Mesenchymal stem cell (in vitro differentiated cells and primary cell): ENCODE measurements around the gene TMOD3.
A peak's percentile ranks its signal among the peaks of the same experiment; 100 is the strongest.

Experiments used
- DNase-seq: peaks from one replicate; pipeline ENCODE4 v3.0.0-alpha.2; 2013
- H2AFZ ChIP-seq: one replicate; pipeline ENCODE4 v1.6.1; 2013; ENCODE audit warnings: low read depth, mild to moderate bottlenecking, control low read depth, inconsistent platforms, low read length, moderate library complexity
- H2AK5ac ChIP-seq: 2 replicates; pipeline ENCODE4 v1.6.1; 2013; ENCODE audit warnings: low read length, moderate library complexity, mild to moderate bottlenecking, inconsistent platforms; ENCODE audit not compliant: severe bottlenecking
- H2BK120ac ChIP-seq: one replicate; pipeline ENCODE4 v1.6.1; 2013; ENCODE audit warnings: low read depth, mild to moderate bottlenecking, inconsistent platforms, low read length, moderate library complexity
- H2BK12ac ChIP-seq, 2 experiments: one replicate each; pipeline ENCODE4 v1.6.1; 2013; ENCODE audit warnings: inconsistent platforms in 2 of 2, low read length in 2 of 2, mild to moderate bottlenecking in 2 of 2, moderate library complexity in 2 of 2, control low read depth in 1 of 2
- H2BK15ac ChIP-seq: one replicate; pipeline ENCODE4 v1.6.1; 2013; ENCODE audit warnings: mild to moderate bottlenecking, low read depth, inconsistent platforms; ENCODE audit not compliant: poor library complexity, severe bottlenecking
- H2BK5ac ChIP-seq: 2 replicates; pipeline ENCODE4 v1.6.1; 2013; ENCODE audit warnings: low read depth, mild to moderate bottlenecking, low read length, control low read depth, inconsistent platforms; ENCODE audit not compliant: poor library complexity, severe bottlenecking
- H3K14ac ChIP-seq, 2 experiments: one replicate each; pipeline ENCODE4 v1.6.1; 2013; ENCODE audit warnings: inconsistent platforms in 2 of 2, low read length in 2 of 2, control low read depth in 1 of 2, mild to moderate bottlenecking in 1 of 2, moderate library complexity in 1 of 2
- H3K18ac ChIP-seq, 2 experiments: one replicate each; pipeline ENCODE4 v1.6.1; 2013; ENCODE audit warnings: inconsistent platforms in 2 of 2, low read length in 2 of 2, control low read depth in 1 of 2, low read depth in 1 of 2, mild to moderate bottlenecking in 1 of 2
- H3K23ac ChIP-seq, 2 experiments: one replicate each; pipeline ENCODE4 v1.6.1; 2013; ENCODE audit warnings: inconsistent platforms in 2 of 2, low read length in 2 of 2, mild to moderate bottlenecking in 2 of 2, moderate library complexity in 2 of 2, control low read depth in 1 of 2
- H3K27ac ChIP-seq: 2 replicates; pipeline ENCODE4 v1.5.1; 2013; ENCODE audit warnings: mild to moderate bottlenecking, moderate library complexity, low read length, control low read depth, inconsistent platforms; ENCODE audit not compliant: poor library complexity, severe bottlenecking
- H3K27me3 ChIP-seq, 2 experiments: 2 replicates each; pipeline versions ENCODE4 v1.6.1 to v1.7.0; 2013; ENCODE audit warnings: low read length in 2 of 2, mild to moderate bottlenecking in 2 of 2, moderate library complexity in 2 of 2, control low read depth in 1 of 2, inconsistent platforms in 1 of 2; ENCODE audit not compliant: control insufficient read depth in 1 of 2, insufficient read depth in 1 of 2
- H3K36me3 ChIP-seq, 2 experiments: 2 replicates each; pipeline versions ENCODE4 v1.6.1 to v1.7.0; 2013; ENCODE audit warnings: low read length in 2 of 2, control low read depth in 1 of 2, inconsistent platforms in 1 of 2, low read depth in 1 of 2, mild to moderate bottlenecking in 1 of 2; ENCODE audit not compliant: insufficient read depth in 2 of 2, control insufficient read depth in 1 of 2
- H3K4ac ChIP-seq, 2 experiments: one replicate each; pipeline ENCODE4 v1.6.1; 2013; ENCODE audit warnings: inconsistent platforms in 2 of 2, low read length in 2 of 2, mild to moderate bottlenecking in 2 of 2, moderate library complexity in 2 of 2, control low read depth in 1 of 2, low read depth in 1 of 2
- H3K4me1 ChIP-seq: 2 replicates; pipeline ENCODE4 v1.6.1; 2013; ENCODE audit warnings: low read depth, low read length, control low read depth; ENCODE audit not compliant: control insufficient read depth, insufficient read depth
- H3K4me2 ChIP-seq: 2 replicates; pipeline ENCODE4 v1.6.1; 2013; ENCODE audit warnings: low read length, mild to moderate bottlenecking, inconsistent platforms; ENCODE audit not compliant: poor library complexity, severe bottlenecking
- H3K4me3 ChIP-seq, 2 experiments: 2 replicates each; pipeline versions ENCODE4 v1.5.1 to v1.7.0; 2013; ENCODE audit warnings: low read length in 2 of 2, mild to moderate bottlenecking in 2 of 2, control low read depth in 1 of 2, low read depth in 1 of 2; ENCODE audit not compliant: insufficient read depth in 1 of 2
- H3K79me1 ChIP-seq: replicated peaks from 2 replicates; pipeline ENCODE4 v1.6.1; 2013; ENCODE audit warnings: mild to moderate bottlenecking, control low read depth, low read length, inconsistent platforms; ENCODE audit not compliant: poor library complexity, severe bottlenecking
- H3K9ac ChIP-seq: 2 replicates; pipeline ENCODE4 v1.7.0; 2013; ENCODE audit warnings: mild to moderate bottlenecking, low read length, moderate library complexity
- H3K9me3 ChIP-seq: 2 replicates; pipeline ENCODE4 v1.7.0; 2013; ENCODE audit warnings: mild to moderate bottlenecking, low read length; ENCODE audit not compliant: control insufficient read depth
- H4K8ac ChIP-seq: one replicate; pipeline ENCODE4 v1.6.1; 2013; ENCODE audit warnings: inconsistent platforms, mild to moderate bottlenecking, low read length, moderate library complexity
- H4K91ac ChIP-seq: one replicate; pipeline ENCODE4 v1.6.1; 2013; ENCODE audit warnings: mild to moderate bottlenecking, low read length, inconsistent platforms
- WGBS: methylation state at CpG from one replicate; pipeline ENCODE4 v1.1.7; 2013; ENCODE audit warnings: mixed read lengths; 5-methylcytosine and 5-hydroxymethylcytosine counted together

Gene TMOD3

DNA sequence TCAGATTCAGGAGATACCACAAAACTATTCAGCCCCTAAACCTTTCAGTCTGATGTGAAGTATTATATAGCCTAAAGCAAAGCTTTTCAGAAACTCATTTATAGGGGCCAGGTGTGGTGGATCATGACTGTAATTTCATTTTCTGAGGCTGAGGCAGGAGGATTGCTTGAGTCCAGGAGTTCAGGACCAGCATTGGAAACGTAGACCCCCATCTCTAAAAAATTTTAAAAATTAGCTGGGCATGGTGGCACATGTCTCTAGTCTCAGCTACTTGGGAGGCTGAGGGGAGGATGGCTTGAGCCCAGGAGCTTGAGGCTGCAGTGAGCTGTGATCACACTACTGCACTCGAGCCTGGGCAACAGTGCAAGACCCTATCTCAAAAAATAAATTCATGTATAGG, 60.0 kb downstream of the TMOD3 start:
- 100% methylated on average over 1 of the region's 2 CpGs for WGBS
- H3K4ac ChIP-seq: no peak overlapping the region

DNA sequence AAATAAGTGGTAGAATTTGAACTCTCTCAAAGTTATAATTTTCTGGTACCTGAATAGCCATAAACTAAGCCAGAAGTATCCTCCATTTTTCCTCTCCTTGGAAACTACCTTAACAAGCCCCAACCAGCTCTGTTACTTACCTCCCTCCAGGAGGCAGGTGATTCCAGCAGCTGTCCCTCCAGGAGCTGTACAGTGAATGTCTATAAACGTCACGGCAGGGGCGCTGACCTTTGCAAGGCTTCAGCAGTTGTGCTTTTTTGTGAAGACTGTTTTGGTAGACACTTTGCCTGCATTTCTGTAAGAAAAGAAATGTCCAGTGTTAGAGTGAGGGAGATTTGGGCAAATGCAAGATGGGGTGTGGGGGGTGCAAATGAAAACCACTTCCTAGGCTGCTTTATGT, 75.0 kb downstream of the TMOD3 start:
- Histone ChIP-seq H3K18ac (no peak overlapping the region), H2AFZ (no peak overlapping the region), H3K9ac (no peak overlapping the region), H3K79me1 (peaks cover 12% of the 10 kb centered on the region), H2BK5ac (no peak overlapping the region), H4K8ac (no peak overlapping the region), H3K27ac (no peak overlapping the region), H3K4ac (no peak overlapping the region), H2AK5ac (no peak overlapping the region), H3K4me2 (no peak overlapping the region), H2BK15ac (no peak overlapping the region), H2BK120ac (no peak overlapping the region), H3K9me3 (no peaks in the 10 kb centered on the region), H3K27me3 (no peaks in the 10 kb centered on the region), H2BK12ac (no peak overlapping the region), H3K36me3 (peaks cover 5 to 84% of the 10 kb centered on the region in 2 experiments), H3K4me1 (peaks cover 3% of the 10 kb centered on the region), H3K4me3 (no peak overlapping the region), H3K14ac (no peak overlapping the region), H3K23ac (no peak overlapping the region), H4K91ac (no peak overlapping the region)
- no peak for DNase-seq
- 87% methylated on average over 3 of the region's 3 CpGs for WGBS

More for the DNA sequence above, 60.0 kb downstream of the TMOD3 start:
- H3K27ac ChIP-seq: no peak overlapping the region
- no peak overlapping the region for H4K8ac ChIP-seq
- H3K36me3 ChIP-seq: peaks cover 10 to 57% of the 10 kb centered on the region in 2 experiments
- no peak overlapping the region for H4K91ac ChIP-seq
- H3K4me2 ChIP-seq: no peak overlapping the region
- no peak overlapping the region for H3K9ac ChIP-seq
- H2BK5ac ChIP-seq: no peak overlapping the region
- H2AFZ ChIP-seq: no peak overlapping the region
- H3K9me3 ChIP-seq: no peaks in the 10 kb centered on the region
- H2AK5ac ChIP-seq: no peak overlapping the region
- H2BK12ac ChIP-seq: no peak overlapping the region
- no peak overlapping the region for H2BK15ac ChIP-seq
- no peak overlapping the region for H2BK120ac ChIP-seq
- H3K18ac ChIP-seq: no peak overlapping the region
- H3K27me3 ChIP-seq: no peaks in the 10 kb centered on the region
- H3K4me1 ChIP-seq: no peaks in the 10 kb centered on the region
- no peak overlapping the region for H3K4me3 ChIP-seq
- H3K23ac ChIP-seq: no peak overlapping the region
- H3K79me1 ChIP-seq: peaks cover 16% of the 10 kb centered on the region
- H3K14ac ChIP-seq: no peak overlapping the region
- DNase-seq: no peak

DNA sequence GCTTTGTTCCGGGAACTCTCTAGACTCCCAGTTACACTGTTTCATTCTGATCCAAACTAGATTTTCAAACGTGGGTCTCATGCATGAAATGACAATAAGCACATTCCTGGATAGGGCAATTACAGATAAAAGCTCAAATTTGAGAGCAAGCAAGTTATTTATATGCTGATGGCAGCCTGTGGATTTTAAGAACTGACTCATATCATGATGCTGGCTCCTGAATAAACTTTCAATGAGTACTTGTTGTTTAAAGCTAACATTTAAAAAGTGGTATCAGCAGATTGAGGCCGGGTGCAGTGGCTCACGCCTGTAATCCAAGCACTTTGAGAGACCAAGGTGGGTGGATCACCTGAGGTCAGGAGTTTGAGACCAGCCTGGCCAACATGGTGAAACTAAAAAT, 75.5 kb downstream of the TMOD3 start:
- Histone ChIP-seq H3K9ac (no peak overlapping the region), H3K27ac (no peak overlapping the region), H4K8ac (no peak overlapping the region), H3K4me3 (no peak overlapping the region), H3K79me1 (peaks cover 13% of the 10 kb centered on the region), H2AK5ac (no peak overlapping the region), H3K18ac (no peak overlapping the region), H3K4ac (no peak overlapping the region), H3K4me1 (peaks cover 3% of the 10 kb centered on the region), H3K36me3 (peaks cover 7 to 85% of the 10 kb centered on the region in 2 experiments), H2BK120ac (no peak overlapping the region), H2BK15ac (no peak overlapping the region), H2BK12ac (no peak overlapping the region), H3K14ac (no peak overlapping the region), H3K9me3 (no peaks in the 10 kb centered on the region), H2AFZ (no peak overlapping the region), H2BK5ac (no peak overlapping the region), H3K27me3 (no peaks in the 10 kb centered on the region), H3K4me2 (no peak overlapping the region), H3K23ac (no peak overlapping the region), H4K91ac (no peak overlapping the region)
- no peak for DNase-seq
- 79% methylated on average over 3 of the region's 4 CpGs for WGBS

- WGBS: 80% methylated on average over 7 of the region's 8 CpGs
- Histone ChIP-seq H3K18ac (no peak overlapping the region), H2AK5ac (no peak overlapping the region), H3K9me3 (no peaks in the 10 kb centered on the region), H3K79me1 (peaks cover 11% of the 10 kb centered on the region), H3K23ac (no peak overlapping the region), H2BK15ac (no peak overlapping the region), H4K91ac (no peak overlapping the region), H3K4me3 (no peak overlapping the region), H2BK5ac (no peak overlapping the region), H3K36me3 (peaks cover 7 to 79% of the 10 kb centered on the region in 2 experiments), H2BK120ac (no peak overlapping the region), H4K8ac (no peak overlapping the region), H3K4me2 (no peak overlapping the region), H2BK12ac (no peak overlapping the region), H3K27ac (no peak overlapping the region), H3K4me1 (peaks cover 3% of the 10 kb centered on the region), H3K14ac (no peak overlapping the region), H3K27me3 (no peaks in the 10 kb centered on the region), H3K4ac (no peak overlapping the region), H3K9ac (no peak overlapping the region), H2AFZ (no peak overlapping the region)
- peak; percentile 31 for DNase-seq
Measured at GRCh38 chr15:51907136-51907862, 77.8 kb downstream of the TMOD3 start.
